ENCODE results near the gene HSPA1A. TPM values are rescaled to one million over a fixed set of nuclear protein-coding genes. Genes with fewer than 3 reads are reported as not detected.

Gene HSPA1A
- total RNA-seq, 2 donors from 2014 or later = 230 to 440 TPM

DNA sequence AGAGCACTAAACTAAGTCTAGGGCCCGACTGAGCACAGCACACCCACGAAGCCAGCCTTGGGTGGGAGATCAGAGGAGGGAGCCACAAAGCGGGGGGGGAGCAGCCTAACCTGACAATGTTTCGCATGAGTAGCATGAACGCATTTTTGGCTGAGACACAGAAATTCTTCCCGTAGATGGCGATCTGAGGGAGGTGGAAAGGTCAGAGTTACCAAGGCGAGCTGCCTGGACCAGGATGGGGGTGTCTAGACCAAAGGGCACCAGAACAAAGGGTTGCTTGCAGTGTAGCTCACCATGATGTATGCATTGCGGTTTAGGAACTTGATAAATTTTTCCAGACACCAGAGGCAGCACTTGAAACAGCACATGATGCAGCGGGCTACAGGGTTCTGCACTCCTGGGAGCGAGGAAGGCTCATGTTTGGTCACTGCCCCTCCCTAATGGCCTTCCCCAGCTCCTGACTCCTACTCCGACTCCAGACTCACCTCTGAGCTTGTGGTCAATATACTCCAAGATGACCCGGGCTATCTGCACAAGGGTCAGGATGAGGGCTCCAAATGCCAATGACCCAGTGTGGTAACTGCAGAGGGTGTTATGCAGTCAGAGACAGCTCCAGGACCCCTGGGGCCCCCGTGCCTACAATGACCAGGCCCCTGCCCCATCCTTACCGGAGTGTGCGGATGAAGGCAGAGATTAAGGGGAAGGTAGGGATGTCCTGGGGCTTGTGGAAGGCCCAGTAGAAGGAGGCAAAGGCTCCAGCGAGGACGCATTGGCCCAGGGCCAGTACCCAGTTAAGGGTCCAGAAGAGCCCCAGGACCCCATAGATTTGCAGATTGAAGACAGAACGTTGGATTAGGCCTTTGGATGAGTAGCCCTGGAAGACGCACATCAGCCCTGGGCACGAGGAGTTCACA is 50.1 kb downstream of the HSPA1A start:
- H3K27me3 ChIP-seq (replicated peaks; ENCODE audit: insufficient read depth) = no peaks in the 10 kb centered on the region
- H3K9me3 ChIP-seq = no peaks in the 10 kb centered on the region
- WGBS = 85% methylated on average over 21 of the region's 21 CpGs
- H3K4me1 ChIP-seq (replicated peaks) = peaks cover 13% of the 10 kb centered on the region
- H3K36me3 ChIP-seq = no peaks in the 10 kb centered on the region
- H3K27ac ChIP-seq = peak overlapping the region; percentile 91 to 97
- intact Hi-C loops (cut with DNase I) = loop anchor here (2.0 kb wide), 1 partner anchor 31 kb away; the partner anchor contains the start of gene EHMT2
- H3K4me3 ChIP-seq = no peak overlapping the region
- DNase-seq (ENCODE audit: low spot score) = no peak
- TF ChIP-seq POLR2AphosphoS5 (IDR thresholded peaks at IDR 0.05) = no peak
- TF ChIP-seq, protein P1, sequence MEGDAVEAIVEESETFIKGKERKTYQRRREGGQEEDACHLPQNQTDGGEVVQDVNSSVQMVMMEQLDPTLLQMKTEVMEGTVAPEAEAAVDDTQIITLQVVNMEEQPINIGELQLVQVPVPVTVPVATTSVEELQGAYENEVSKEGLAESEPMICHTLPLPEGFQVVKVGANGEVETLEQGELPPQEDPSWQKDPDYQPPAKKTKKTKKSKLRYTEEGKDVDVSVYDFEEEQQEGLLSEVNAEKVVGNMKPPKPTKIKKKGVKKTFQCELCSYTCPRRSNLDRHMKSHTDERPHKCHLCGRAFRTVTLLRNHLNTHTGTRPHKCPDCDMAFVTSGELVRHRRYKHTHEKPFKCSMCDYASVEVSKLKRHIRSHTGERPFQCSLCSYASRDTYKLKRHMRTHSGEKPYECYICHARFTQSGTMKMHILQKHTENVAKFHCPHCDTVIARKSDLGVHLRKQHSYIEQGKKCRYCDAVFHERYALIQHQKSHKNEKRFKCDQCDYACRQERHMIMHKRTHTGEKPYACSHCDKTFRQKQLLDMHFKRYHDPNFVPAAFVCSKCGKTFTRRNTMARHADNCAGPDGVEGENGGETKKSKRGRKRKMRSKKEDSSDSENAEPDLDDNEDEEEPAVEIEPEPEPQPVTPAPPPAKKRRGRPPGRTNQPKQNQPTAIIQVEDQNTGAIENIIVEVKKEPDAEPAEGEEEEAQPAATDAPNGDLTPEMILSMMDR (IDR thresholded peaks at IDR 0.05) = no peak
- no peak for TF ChIP-seq POLR2A (IDR thresholded peaks at IDR 0.05)

Small RNA genes within 50 kb of the gene (small RNA-seq; reads per million reads assigned to genes)
- gene RF00019 (0 reads per million in 2 donors), gene SNORD48 (432 to 487 reads per million in 2 donors), gene SNORD52 (0 reads per million in 2 donors)

Other genes with a start within 250 kb of the HSPA1A start
- 1 to 10 TPM in 1 of 2 donors, not detected in 1; 1.2 TPM for gene LTA, start 243.3 kb upstream of the HSPA1A start, total RNA-seq
- gene TNF, start 240.0 kb upstream of the HSPA1A start, total RNA-seq = under 1 TPM in 1 of 2 donors, not detected in 1; 0.23 TPM
- under 1 TPM in 1 of 2 donors, not detected in 1; 0.97 TPM for gene LTB, start 233.1 kb upstream of the HSPA1A start, total RNA-seq
- gene LST1, start 229.3 kb upstream of the HSPA1A start, total RNA-seq = 1 to 10 TPM in 1 of 2 donors, not detected in 1; 3.1 TPM
- gene NCR3, start 222.5 kb upstream of the HSPA1A start, total RNA-seq = not detected
- 10 to 100 TPM; 11.1 to 14.6 TPM for gene AIF1, start 200.3 kb upstream of the HSPA1A start, total RNA-seq
- gene PRRC2A, start 194.8 kb upstream of the HSPA1A start, total RNA-seq = 100 to 1,000 TPM; 129 to 247 TPM
- 100 to 1,000 TPM; 261 to 537 TPM for gene BAG6, start 162.9 kb upstream of the HSPA1A start, total RNA-seq
- 1 to 10 TPM; 1.6 to 6.8 TPM for gene APOM, start 159.6 kb upstream of the HSPA1A start, total RNA-seq
- gene C6orf47, start 154.8 kb upstream of the HSPA1A start, total RNA-seq = 10 to 100 TPM; 25.5 to 30.1 TPM
- 10 to 100 TPM; 19.7 to 28.1 TPM for gene GPANK1, start 150.5 kb upstream of the HSPA1A start, total RNA-seq
- gene CSNK2B, start 149.5 kb upstream of the HSPA1A start, total RNA-seq = 100 to 1,000 TPM; 214 to 285 TPM
- gene LY6G5B, start 145.6 kb upstream of the HSPA1A start, total RNA-seq = 10 to 100 TPM in 1 of 2 donors, 1 to 10 TPM in 1; 1.8 to 13.0 TPM
- 1 to 10 TPM; 1.6 to 2.6 TPM for gene LY6G5C, start 134.5 kb upstream of the HSPA1A start, total RNA-seq
- 10 to 100 TPM; 78.1 to 83.6 TPM for gene ABHD16A, start 112.2 kb upstream of the HSPA1A start, total RNA-seq
- gene LY6G6F, start 108.7 kb upstream of the HSPA1A start, total RNA-seq = 1 to 10 TPM in 1 of 2 donors, not detected in 1; 3.7 TPM
- not detected for gene LY6G6D, start 100.2 kb upstream of the HSPA1A start, total RNA-seq
- gene LY6G6C, start 93.8 kb upstream of the HSPA1A start, total RNA-seq = not detected
- gene MPIG6B, start 92.2 kb upstream of the HSPA1A start, total RNA-seq = under 1 TPM in 1 of 2 donors, not detected in 1; 0.74 TPM
- 10 to 100 TPM; 73.3 to 83.7 TPM for gene DDAH2, start 86.2 kb upstream of the HSPA1A start, total RNA-seq
- gene CLIC1, start 79.0 kb upstream of the HSPA1A start, total RNA-seq = 100 to 1,000 TPM; 224 to 331 TPM
- gene MSH5, start 75.5 kb upstream of the HSPA1A start, total RNA-seq = 10 to 100 TPM; 10.5 to 72.4 TPM
- gene SAPCD1, start 52.9 kb upstream of the HSPA1A start, total RNA-seq = 10 to 100 TPM in 1 of 2 donors, 1 to 10 TPM in 1; 1.9 to 15.7 TPM
- 10 to 100 TPM in 1 of 2 donors, 1 to 10 TPM in 1; 2.7 to 13.0 TPM for gene VWA7, start 38.2 kb upstream of the HSPA1A start, total RNA-seq
- gene VARS1, start 19.8 kb upstream of the HSPA1A start, total RNA-seq = 10 to 100 TPM; 38.5 to 49.9 TPM
- 10 to 100 TPM; 51.9 to 52.5 TPM for gene LSM2, start 8.6 kb upstream of the HSPA1A start, total RNA-seq
- 1 to 10 TPM; 1.5 to 8.5 TPM for gene HSPA1L, start 260 bp upstream of the HSPA1A start, total RNA-seq
- 100 to 1,000 TPM; 331 to 360 TPM for gene HSPA1B, start 12.2 kb downstream of the HSPA1A start, total RNA-seq
- 100 to 1,000 TPM in 1 of 2 donors, 10 to 100 TPM in 1; 88.4 to 117 TPM for gene NEU1, start 47.3 kb downstream of the HSPA1A start, total RNA-seq
- 100 to 1,000 TPM; 125 to 332 TPM for gene SLC44A4, start 63.5 kb downstream of the HSPA1A start, total RNA-seq
- gene EHMT2, start 82.2 kb downstream of the HSPA1A start, total RNA-seq = 10 to 100 TPM; 53.6 to 92.8 TPM
- gene ZBTB12, start 86.5 kb downstream of the HSPA1A start, total RNA-seq = 1 to 10 TPM; 3.8 to 4.1 TPM
- 10 to 100 TPM in 1 of 2 donors, 1 to 10 TPM in 1; 7.9 to 16.0 TPM for gene C2, start 112.2 kb downstream of the HSPA1A start, total RNA-seq
- 10 to 100 TPM; 32.1 to 48.6 TPM for gene CFB, start 130.6 kb downstream of the HSPA1A start, total RNA-seq
- 10 to 100 TPM; 88.9 to 94.0 TPM for gene NELFE, start 143.4 kb downstream of the HSPA1A start, total RNA-seq
- gene SKIC2, start 143.6 kb downstream of the HSPA1A start, total RNA-seq = 10 to 100 TPM; 34.8 to 66.2 TPM
- gene DXO, start 156.6 kb downstream of the HSPA1A start, total RNA-seq = 10 to 100 TPM; 21.9 to 36.0 TPM
- gene C4A, start 166.5 kb downstream of the HSPA1A start, total RNA-seq = 100 to 1,000 TPM in 1 of 2 donors, 10 to 100 TPM in 1; 32.8 to 196 TPM
- 100 to 1,000 TPM in 1 of 2 donors, 10 to 100 TPM in 1; 49.2 to 137 TPM for gene C4B, start 199.3 kb downstream of the HSPA1A start, total RNA-seq
- gene CYP21A2, start 222.9 kb downstream of the HSPA1A start, total RNA-seq = 1 to 10 TPM in 1 of 2 donors, under 1 TPM in 1; 0.59 to 2.7 TPM

All from prostate gland (tissue), 2 donors.